Natural killer cell (primary cell): ENCODE measurements around the gene PPARG. TPM values are rescaled to one million over a fixed set of nuclear protein-coding genes. Genes with fewer than 3 reads are reported as not detected.

Source experiments
- ATAC-seq, 3 donors: fragments of 150-1000 bp in 2 of 3; fragments of 200-7000 bp in 1 of 3; cut with Tn5 transposase; 1 replicate in 1 of 3; 2 replicates in 2 of 3; pipeline ENCODE4 v1.10.0; 2021; ENCODE audit warnings: mild to moderate bottlenecking in 2 of 3, moderate library complexity in 2 of 3
- DNase-seq, 2 donors: peaks; one replicate each; pipeline versions ENCODE4 v3.0.0 to v3.0.0-alpha.2; 2013 to 2021; ENCODE audit warnings: mixed read lengths in 1 of 2
- H3K27ac ChIP-seq: one replicate; pipeline ENCODE4 v1.5.1; 2013; ENCODE audit warnings: mild to moderate bottlenecking, low read length
- H3K27me3 ChIP-seq: one replicate; pipeline ENCODE4 v1.6.1; 2013; ENCODE audit warnings: low read length; ENCODE audit not compliant: control insufficient read depth, insufficient read depth
- H3K36me3 ChIP-seq: one replicate; pipeline ENCODE4 v1.6.1; 2013; ENCODE audit warnings: low read length; ENCODE audit not compliant: control insufficient read depth, insufficient read depth
- H3K4me1 ChIP-seq: one replicate; pipeline ENCODE4 v1.6.1; 2013; ENCODE audit warnings: low read length; ENCODE audit not compliant: control insufficient read depth, insufficient read depth
- H3K4me3 ChIP-seq: one replicate; pipeline ENCODE4 v1.5.1; 2013; ENCODE audit warnings: low read length
- H3K9me3 ChIP-seq: one replicate; pipeline ENCODE4 v1.6.1; 2013; ENCODE audit warnings: low read length; ENCODE audit not compliant: control insufficient read depth, insufficient read depth
- H3K27ac Mint-ChIP-seq, 2 donors: one replicate each; pipeline ENCODE4 v1.8.0; 2022; ENCODE audit warnings: mild to moderate bottlenecking in 2 of 2, mixed read lengths in 2 of 2, moderate library complexity in 1 of 2
- H3K27me3 Mint-ChIP-seq, 2 donors: one replicate each; pipeline ENCODE4 v1.8.0; 2022; ENCODE audit warnings: low read depth in 2 of 2, mixed read lengths in 2 of 2
- H3K36me3 Mint-ChIP-seq: one replicate; pipeline ENCODE4 v1.8.0; 2022; ENCODE audit warnings: mixed read lengths
- H3K4me1 Mint-ChIP-seq, 2 donors: one replicate each; pipeline ENCODE4 v1.8.0; 2022; ENCODE audit warnings: mixed read lengths in 2 of 2
- H3K4me3 Mint-ChIP-seq: one replicate; pipeline ENCODE4 v1.8.0; 2022; ENCODE audit warnings: mild to moderate bottlenecking, moderate library complexity, mixed read lengths
- H3K9me3 Mint-ChIP-seq, 2 donors: one replicate each; pipeline ENCODE4 v1.8.0; 2022; ENCODE audit warnings: mixed read lengths in 2 of 2
- CTCF ChIP-seq: fragments of 200-600 bp; IDR thresholded peaks from one replicate; pipeline ENCODE4 v1.8.0; 2022; ENCODE audit warnings: antibody characterized with exemption
- WGBS: methylation state at CpG from one replicate; pipeline ENCODE4 v1.1.7; 2013; ENCODE audit warnings: missing lambda C conversion rate; ENCODE audit not compliant: insufficient coverage; 5-methylcytosine and 5-hydroxymethylcytosine counted together
- intact Hi-C: fragments of 100-400 bp; cut with micrococcal nuclease; formaldehyde crosslinking; loops from one replicate; pipeline ENCODE4 v1.14.2; 2022
- total RNA-seq, 4 donors: library from RNA; stranded (reverse); fragments of 120-200 nt in 1 of 4; gene quantifications; one replicate each; pipeline versions ENCODE4 v1.2.3 to v1.2.4, GENCODE V29; 2013 to 2022

The PPARG gene
- total RNA-seq, 3 donors from 2014 or later (not counting 1 experiment from before 2014, with no cell fraction given): 0.21 TPM; not detected in 2

- DNase-seq (no peak), ATAC-seq (no peak)
- Histone ChIP-seq H3K4me3 (no peak overlapping the region), H3K27ac (no peak overlapping the region), H3K27me3 (no peaks in the 10 kb centered on the region), H3K9me3 (no peaks in the 10 kb centered on the region), H3K36me3 (no peaks in the 10 kb centered on the region), H3K4me1 (no peaks in the 10 kb centered on the region)
- Mint-ChIP-seq H3K4me1 (peaks cover 12 to 18% of the 10 kb centered on the region in 2 donors), H3K27ac (no peak overlapping the region), H3K27me3 (peaks cover 0 to 4% of the 10 kb centered on the region in 2 donors), H3K9me3 (no peaks in the 10 kb centered on the region), H3K36me3 (no peaks in the 10 kb centered on the region), H3K4me3 (no peak overlapping the region)
- intact Hi-C loops: no loop called here
- no peak for TF ChIP-seq CTCF
- WGBS: 93% methylated on average over 5 of the region's 5 CpGs
These were observed 50.0 kb downstream of the PPARG start for GRCh38 chr3:12338595-12339546.

- intact Hi-C loops: no loop called here
- Histone ChIP-seq H3K4me1 (no peaks in the 10 kb centered on the region), H3K4me3 (no peak overlapping the region), H3K36me3 (no peaks in the 10 kb centered on the region), H3K27ac (no peak overlapping the region), H3K9me3 (no peaks in the 10 kb centered on the region), H3K27me3 (no peaks in the 10 kb centered on the region)
- Mint-ChIP-seq H3K36me3 (no peaks in the 10 kb centered on the region), H3K9me3 (no peaks in the 10 kb centered on the region), H3K4me3 (no peak overlapping the region), H3K4me1 (peaks cover 12 to 18% of the 10 kb centered on the region in 2 donors), H3K27ac (no peak overlapping the region), H3K27me3 (peaks cover 0 to 4% of the 10 kb centered on the region in 2 donors)
- ATAC-seq (no peak), DNase-seq (no peak)
- 97% methylated on average over 4 of the region's 5 CpGs for WGBS
- TF ChIP-seq CTCF: no peak
These were observed 51.0 kb downstream of the PPARG start for GRCh38 chr3:12339701-12340480.

GRCh38 chr3:12340506-12340905 lies 51.6 kb downstream of the PPARG start:
- no peak for TF ChIP-seq CTCF
- Mint-ChIP-seq H3K4me1 (peaks cover 9 to 15% of the 10 kb centered on the region in 2 donors), H3K9me3 (no peaks in the 10 kb centered on the region), H3K27me3 (peaks cover 3 to 6% of the 10 kb centered on the region in 2 donors), H3K4me3 (no peak overlapping the region), H3K27ac (no peak overlapping the region), H3K36me3 (no peaks in the 10 kb centered on the region)
- WGBS: no CpG with 5 or more reads among the region's 2 CpGs
- Histone ChIP-seq H3K27me3 (no peaks in the 10 kb centered on the region), H3K4me3 (no peak overlapping the region), H3K36me3 (no peaks in the 10 kb centered on the region), H3K4me1 (no peaks in the 10 kb centered on the region), H3K27ac (no peak overlapping the region), H3K9me3 (no peaks in the 10 kb centered on the region)
- intact Hi-C loops: no loop called here
- DNase-seq: no peak
- ATAC-seq: no peak
